HEK293 (cell line): ENCODE measurements around the gene SGMS1.

Source experiments
- CTCF ChIA-PET: fragments of 350-600 bp; formaldehyde crosslinking; extraction: SDS; loops from one replicate; lab custom pipeline; 2021; ENCODE audit warnings: antibody characterized with exemption; lab: Yijun Ruan, JAX
- POLR2A ChIA-PET: fragments of 300-600 bp; formaldehyde crosslinking; extraction: SDS; loops from one replicate; lab custom pipeline; 2020; ENCODE audit warnings: antibody characterized with exemption, inconsistent platforms; lab: Yijun Ruan, JAX
- H3K27ac ChIP-seq: fragments of 200-500 bp; sonication (Bioruptor generic); 2 replicates; pipeline ENCODE4 v1.5.1; 2014; ENCODE audit warnings: low read depth, low read length, control low read depth, inconsistent platforms; ENCODE audit errors: extremely low read depth
- H3K36me3 ChIP-seq, 2 experiments: fragments of 200-500 bp in 1 of 2; sonication (Bioruptor generic) in 1 of 2; 1 replicate in 1 of 2; 2 replicates in 1 of 2; pipeline ENCODE4 v1.5.1; 2014 to 2017; ENCODE audit warnings: inconsistent platforms in 2 of 2, low read length in 2 of 2; ENCODE audit not compliant: control insufficient read depth in 2 of 2, insufficient read depth in 1 of 2
- H3K4me1 ChIP-seq: fragments of 200-500 bp; sonication (Bioruptor generic); 2 replicates; pipeline ENCODE4 v1.5.1; 2014; ENCODE audit warnings: mild to moderate bottlenecking, low read length, inconsistent platforms; ENCODE audit not compliant: control insufficient read depth, insufficient read depth
- H3K4me3 ChIP-seq: 2 replicates; pipeline ENCODE4 v1.5.1; 2011; ENCODE audit warnings: low read depth, mild to moderate bottlenecking, control low read depth, low read length, moderate library complexity
- H3K9me3 ChIP-seq: fragments of 200-500 bp; sonication (Bioruptor generic); 2 replicates; pipeline ENCODE4 v1.5.1; 2014; ENCODE audit warnings: low read depth, low read length, inconsistent platforms; ENCODE audit not compliant: control insufficient read depth, insufficient read depth
- AEBP2 ChIP-seq: fragments of 450-650 bp; formaldehyde crosslinking; IDR thresholded peaks from 2 replicates; pipeline ENCODE4 v1.5.1; 2016; ENCODE audit warnings: missing biosample characterization, missing genetic modification characterization, borderline replicate concordance
- BCL11A ChIP-seq: fragments of 450-650 bp; formaldehyde crosslinking; IDR thresholded peaks from 2 replicates; pipeline ENCODE4 v1.5.1; 2016; ENCODE audit warnings: low read depth, missing biosample characterization, missing genetic modification characterization
- GLI4 ChIP-seq: fragments of 450-650 bp; formaldehyde crosslinking; IDR thresholded peaks from 2 replicates; pipeline ENCODE4 v1.5.1; 2016; ENCODE audit warnings: missing biosample characterization, missing genetic modification characterization
- PBX3 ChIP-seq: sonication (generic); formaldehyde crosslinking; IDR thresholded peaks from 2 replicates; pipeline ENCODE4 v1.8.1; 2022; ENCODE audit warnings: mild to moderate bottlenecking, moderate library complexity, missing genetic modification reagents
- PRDM1 ChIP-seq: fragments of 450-650 bp; formaldehyde crosslinking; IDR thresholded peaks from 2 replicates; pipeline ENCODE4; 2016; ENCODE audit warnings: missing biosample characterization, missing genetic modification characterization
- PRDM10 ChIP-seq: fragments of 450-650 bp; formaldehyde crosslinking; IDR thresholded peaks from 2 replicates; pipeline ENCODE4 v1.5.1; 2016; ENCODE audit warnings: missing biosample characterization, missing genetic modification characterization
- SCRT2 ChIP-seq: fragments of 450-650 bp; formaldehyde crosslinking; IDR thresholded peaks from 2 replicates; pipeline ENCODE4 v1.5.1; 2016; ENCODE audit warnings: missing biosample characterization, missing genetic modification characterization
- ZBTB10 ChIP-seq: fragments of 450-650 bp; formaldehyde crosslinking; IDR thresholded peaks from 2 replicates; pipeline ENCODE4 v1.5.1; 2016; ENCODE audit warnings: missing biosample characterization, missing genetic modification characterization
- ZBTB21 ChIP-seq: fragments of 450-650 bp; formaldehyde crosslinking; IDR thresholded peaks from 2 replicates; pipeline ENCODE4 v1.5.1; 2017; ENCODE audit warnings: missing biosample characterization, missing genetic modification characterization
- ZNF146 ChIP-seq: fragments of 450-650 bp; formaldehyde crosslinking; IDR thresholded peaks from 2 replicates; pipeline ENCODE4 v1.5.1; 2016; ENCODE audit warnings: missing biosample characterization, missing genetic modification characterization
- ZNF169 ChIP-seq: fragments of 450-650 bp; formaldehyde crosslinking; IDR thresholded peaks from 2 replicates; pipeline ENCODE4 v1.5.1; 2016; ENCODE audit warnings: missing biosample characterization, missing genetic modification characterization
- ZNF18 ChIP-seq: fragments of 450-650 bp; formaldehyde crosslinking; IDR thresholded peaks from 2 replicates; pipeline ENCODE4 v1.5.1; 2016; ENCODE audit warnings: missing biosample characterization, missing genetic modification characterization
- ZNF2 ChIP-seq: fragments of 450-650 bp; formaldehyde crosslinking; IDR thresholded peaks from 2 replicates; pipeline ENCODE4 v1.5.1; 2016; ENCODE audit warnings: missing biosample characterization, missing genetic modification characterization
- ZNF248 ChIP-seq: fragments of 450-650 bp; formaldehyde crosslinking; IDR thresholded peaks from 2 replicates; pipeline ENCODE4 v1.5.1; 2017; ENCODE audit warnings: missing biosample characterization, missing genetic modification characterization
- ZNF335 ChIP-seq: fragments of 450-650 bp; formaldehyde crosslinking; conservative IDR thresholded peaks from 2 replicates; pipeline ENCODE4 v1.5.1; 2016; ENCODE audit warnings: missing biosample characterization, missing genetic modification characterization
- ZNF404 ChIP-seq: fragments of 450-650 bp; formaldehyde crosslinking; IDR thresholded peaks from 2 replicates; pipeline ENCODE4 v1.5.1; 2017; ENCODE audit warnings: missing biosample characterization, missing genetic modification characterization
- ZNF488 ChIP-seq: fragments of 450-650 bp; formaldehyde crosslinking; IDR thresholded peaks from 2 replicates; pipeline ENCODE4 v1.5.1; 2016; ENCODE audit warnings: missing biosample characterization, missing genetic modification characterization
- ZNF623 ChIP-seq: fragments of 450-650 bp; formaldehyde crosslinking; IDR thresholded peaks from 2 replicates; pipeline ENCODE4 v1.5.1; 2016; ENCODE audit warnings: missing biosample characterization, missing genetic modification characterization
- ZNF660 ChIP-seq: fragments of 450-650 bp; IDR thresholded peaks from 2 replicates; pipeline ENCODE4 v1.5.1; 2018; ENCODE audit warnings: missing biosample characterization, mild to moderate bottlenecking, missing genetic modification characterization
- ZNF777 ChIP-seq: fragments of 450-650 bp; formaldehyde crosslinking; IDR thresholded peaks from 2 replicates; pipeline ENCODE4 v1.5.1; 2017; ENCODE audit warnings: missing biosample characterization, missing genetic modification characterization, borderline replicate concordance
- ZSCAN5A ChIP-seq: fragments of 450-650 bp; formaldehyde crosslinking; IDR thresholded peaks from 2 replicates; pipeline ENCODE4 v1.5.1; 2016; ENCODE audit warnings: missing biosample characterization, missing genetic modification characterization

The SGMS1 gene

GRCh38 chr10:50541317-50541716 is 82.4 kb downstream of the SGMS1 start:
- TF ChIP-seq ZNF335 (tag by site-specific recombination) (no peak), ZNF146 (tag by site-specific recombination) (no peak), ZNF169 (tag by site-specific recombination) (no peak), ZNF623 (no peak), PRDM10 (tag by site-specific recombination) (no peak), ZNF404 (tag by site-specific recombination) (no peak), AEBP2 (tag by site-specific recombination) (no peak), PRDM1 (tag by site-specific recombination) (no peak), ZNF248 (tag by site-specific recombination) (no peak), ZNF18 (tag by site-specific recombination) (no peak), PBX3 (CRISPR knock-in tag) (no peak), BCL11A (no peak), ZBTB21 (tag by site-specific recombination) (no peak), ZNF777 (no peak)
- H3K9me3 ChIP-seq, result no peaks in the 10 kb centered on the region
- H3K27ac ChIP-seq, result no peak overlapping the region
- ChIA-PET POLR2A (interaction anchor here (0.6 kb wide), 1 partner anchor 240 kb away, joined by 3 read pairs; no protein-coding TSS in a partner anchor), CTCF (interaction anchor here (1.0 kb wide), 1 partner anchor 112 kb away, joined by 3 read pairs; no protein-coding TSS in a partner anchor)
- no peaks in the 10 kb centered on the region for H3K36me3 ChIP-seq
- H3K4me1 ChIP-seq, result no peaks in the 10 kb centered on the region
- no peak overlapping the region for H3K4me3 ChIP-seq

GRCh38 chr10:50540826-50541122 is 83.0 kb downstream of the SGMS1 start:
- TF ChIP-seq ZSCAN5A, result no peak
- TF ChIP-seq GLI4, result no peak
- TF ChIP-seq ZNF488 (tag by site-specific recombination), result no peak
- no peak for TF ChIP-seq ZNF2 (tag by site-specific recombination)
- TF ChIP-seq SCRT2 (tag by site-specific recombination), result no peak
- no peak for TF ChIP-seq ZBTB10
- TF ChIP-seq ZBTB21 (tag by site-specific recombination), result no peak
- no peak for TF ChIP-seq ZNF660 (tag by site-specific recombination)
- no peak for TF ChIP-seq PBX3 (CRISPR knock-in tag)
- TF ChIP-seq, all 188 proteins: peak for 0
- no peaks in the 10 kb centered on the region for H3K4me1 ChIP-seq
- no peak overlapping the region for H3K4me3 ChIP-seq
- CTCF ChIA-PET, result interaction anchor here (1.0 kb wide), 1 partner anchor 113 kb away, joined by 3 read pairs; no protein-coding TSS in a partner anchor
- H3K9me3 ChIP-seq, result no peaks in the 10 kb centered on the region
- H3K27ac ChIP-seq, result no peak overlapping the region
- POLR2A ChIA-PET, result interaction anchor here (0.6 kb wide), 1 partner anchor 239 kb away, joined by 3 read pairs; no protein-coding TSS in a partner anchor
- no peaks in the 10 kb centered on the region for H3K36me3 ChIP-seq
